ENCODE data around the gene RNF182.

Gene RNF182

DNA sequence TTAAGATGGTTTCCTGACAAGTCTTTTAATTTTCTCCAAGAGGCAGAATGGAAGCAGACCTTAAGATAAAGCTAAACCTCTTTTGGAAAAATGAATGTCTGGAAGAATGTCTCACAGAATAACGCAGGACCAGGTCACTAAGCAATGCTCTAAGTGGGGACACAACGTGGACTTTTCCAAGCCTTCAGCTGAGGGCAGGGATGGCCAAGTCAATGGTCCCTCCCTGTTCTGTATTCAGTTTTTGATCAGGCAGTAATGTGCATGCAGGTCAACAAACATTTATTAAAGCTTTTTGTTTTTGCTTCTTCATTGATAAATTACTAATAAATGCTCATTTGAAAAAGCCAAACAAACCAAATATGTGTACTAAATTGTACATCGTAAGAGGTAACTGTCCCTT lies 2.0 kb upstream of the RNF182 start:
- Histone ChIP-seq H3K27ac (ENCODE audit: poor library complexity, severe bottlenecking) (no peak overlapping the region), H3K27me3 (ENCODE audit: insufficient read depth, poor library complexity, severe bottlenecking) (peaks cover 49% of the 10 kb centered on the region), H3K9me3 (ENCODE audit: severe bottlenecking) (no peaks in the 10 kb centered on the region), H3K4me1 (ENCODE audit: insufficient read depth, poor library complexity, severe bottlenecking) (no peaks in the 10 kb centered on the region), H3K4me3 (ENCODE audit: severe bottlenecking) (no peak overlapping the region), H3K36me3 (ENCODE audit: low read depth) (no peaks in the 10 kb centered on the region)
- TF ChIP-seq, protein P1, sequence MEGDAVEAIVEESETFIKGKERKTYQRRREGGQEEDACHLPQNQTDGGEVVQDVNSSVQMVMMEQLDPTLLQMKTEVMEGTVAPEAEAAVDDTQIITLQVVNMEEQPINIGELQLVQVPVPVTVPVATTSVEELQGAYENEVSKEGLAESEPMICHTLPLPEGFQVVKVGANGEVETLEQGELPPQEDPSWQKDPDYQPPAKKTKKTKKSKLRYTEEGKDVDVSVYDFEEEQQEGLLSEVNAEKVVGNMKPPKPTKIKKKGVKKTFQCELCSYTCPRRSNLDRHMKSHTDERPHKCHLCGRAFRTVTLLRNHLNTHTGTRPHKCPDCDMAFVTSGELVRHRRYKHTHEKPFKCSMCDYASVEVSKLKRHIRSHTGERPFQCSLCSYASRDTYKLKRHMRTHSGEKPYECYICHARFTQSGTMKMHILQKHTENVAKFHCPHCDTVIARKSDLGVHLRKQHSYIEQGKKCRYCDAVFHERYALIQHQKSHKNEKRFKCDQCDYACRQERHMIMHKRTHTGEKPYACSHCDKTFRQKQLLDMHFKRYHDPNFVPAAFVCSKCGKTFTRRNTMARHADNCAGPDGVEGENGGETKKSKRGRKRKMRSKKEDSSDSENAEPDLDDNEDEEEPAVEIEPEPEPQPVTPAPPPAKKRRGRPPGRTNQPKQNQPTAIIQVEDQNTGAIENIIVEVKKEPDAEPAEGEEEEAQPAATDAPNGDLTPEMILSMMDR (IDR thresholded peaks at IDR 0.05; ENCODE audit: poor library complexity, severe bottlenecking) = no peak
- DNase-seq (ENCODE audit: low spot score) = no peak
- no peak for ATAC-seq (ENCODE audit: low read depth)

DNA sequence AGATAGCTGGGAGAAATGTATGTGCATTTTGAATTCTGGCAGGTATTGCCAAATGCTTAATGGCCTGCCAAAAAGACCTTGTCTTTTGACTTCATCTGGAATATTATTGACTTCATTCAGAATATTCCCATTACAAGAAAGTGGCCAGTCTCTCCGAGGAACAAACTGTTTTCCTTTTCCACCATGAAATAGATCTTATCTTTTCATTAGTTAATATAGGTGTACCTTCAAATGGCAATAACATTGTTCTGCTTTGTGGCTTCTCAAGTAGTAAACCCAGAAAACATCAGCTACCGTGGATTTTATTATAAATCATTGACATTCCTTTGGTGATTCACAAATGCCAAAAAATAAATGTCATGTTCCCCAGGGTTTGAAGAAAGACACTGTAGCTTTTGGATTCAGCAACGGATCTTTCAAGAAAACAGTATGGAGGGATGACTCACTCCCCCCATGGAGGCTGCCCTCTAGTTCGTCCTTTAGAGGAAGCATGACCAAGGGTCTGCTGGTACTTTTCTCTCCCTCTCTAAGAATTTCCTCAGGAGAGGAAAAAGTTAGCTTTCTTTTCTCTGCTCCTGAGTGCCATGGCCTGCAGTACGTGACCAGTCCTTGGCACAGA lies 1.1 kb upstream of the RNF182 start:
- no peak overlapping the region for H3K27ac ChIP-seq (ENCODE audit: poor library complexity, severe bottlenecking)
- no peaks in the 10 kb centered on the region for H3K4me1 ChIP-seq (ENCODE audit: insufficient read depth, poor library complexity, severe bottlenecking)
- no peaks in the 10 kb centered on the region for H3K9me3 ChIP-seq (ENCODE audit: severe bottlenecking)
- DNase-seq (ENCODE audit: low spot score) (no peak), ATAC-seq (ENCODE audit: low read depth) (no peak; the same call in 2 of the 3 replicates)
- TF ChIP-seq, protein P1 (IDR thresholded peaks at IDR 0.05; ENCODE audit: poor library complexity, severe bottlenecking) = no peak
- H3K27me3 ChIP-seq (ENCODE audit: insufficient read depth, poor library complexity, severe bottlenecking) = peaks cover 50% of the 10 kb centered on the region
- H3K4me3 ChIP-seq (ENCODE audit: severe bottlenecking) = no peak overlapping the region
- H3K36me3 ChIP-seq (ENCODE audit: low read depth) = no peaks in the 10 kb centered on the region

DNA sequence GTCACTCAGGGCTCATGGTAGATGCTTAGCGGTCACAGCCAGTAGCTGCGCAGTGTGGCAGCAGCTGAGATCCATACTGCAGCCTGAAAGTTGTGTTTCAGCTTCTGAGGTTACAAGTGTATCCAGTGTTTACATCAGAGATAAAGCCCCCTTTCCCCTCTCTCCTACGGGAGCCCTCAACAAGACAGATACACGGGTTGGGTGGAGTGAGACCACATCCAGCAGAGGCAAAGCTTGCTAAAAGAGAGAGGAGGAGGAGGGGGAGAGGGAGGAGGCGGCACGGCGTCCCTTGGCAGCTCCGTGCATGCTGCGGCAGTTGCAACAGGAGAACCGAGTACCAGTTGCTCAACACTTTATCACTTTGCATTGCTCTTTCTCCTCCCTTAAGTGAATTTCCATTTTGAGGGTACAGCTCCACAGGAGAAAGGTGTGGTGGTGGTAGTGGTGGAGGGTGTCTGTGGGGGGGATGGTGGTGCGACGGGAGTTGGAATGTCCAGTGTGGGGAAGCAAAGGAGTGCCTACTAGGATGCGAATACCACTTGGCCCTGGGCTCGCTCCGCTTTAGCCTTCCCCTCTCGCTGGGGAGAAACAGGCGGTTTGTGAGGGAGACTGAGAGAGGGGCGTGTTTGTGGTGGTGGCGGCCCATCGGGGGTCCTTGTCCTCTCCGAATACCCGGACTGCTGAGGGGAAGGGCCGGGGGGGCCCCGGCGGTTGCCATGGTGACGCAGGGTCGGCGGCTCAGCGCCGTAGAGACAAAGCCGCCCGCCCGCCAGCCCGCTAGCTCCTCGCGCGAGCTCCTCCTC lies 405 bp upstream of the RNF182 start:
- Histone ChIP-seq H3K9me3 (ENCODE audit: severe bottlenecking) (no peaks in the 10 kb centered on the region), H3K27ac (ENCODE audit: poor library complexity, severe bottlenecking) (no peak overlapping the region), H3K27me3 (ENCODE audit: insufficient read depth, poor library complexity, severe bottlenecking) (peaks cover 50% of the 10 kb centered on the region), H3K4me1 (ENCODE audit: insufficient read depth, poor library complexity, severe bottlenecking) (no peaks in the 10 kb centered on the region), H3K36me3 (ENCODE audit: low read depth) (no peaks in the 10 kb centered on the region), H3K4me3 (ENCODE audit: severe bottlenecking) (peak overlapping the region; percentile 29)
- TF ChIP-seq, protein P1 (IDR thresholded peaks at IDR 0.05; ENCODE audit: poor library complexity, severe bottlenecking) = no peak
- DNase-seq (ENCODE audit: low spot score) (no peak), ATAC-seq (ENCODE audit: low read depth) (peak; percentile 62)

DNA sequence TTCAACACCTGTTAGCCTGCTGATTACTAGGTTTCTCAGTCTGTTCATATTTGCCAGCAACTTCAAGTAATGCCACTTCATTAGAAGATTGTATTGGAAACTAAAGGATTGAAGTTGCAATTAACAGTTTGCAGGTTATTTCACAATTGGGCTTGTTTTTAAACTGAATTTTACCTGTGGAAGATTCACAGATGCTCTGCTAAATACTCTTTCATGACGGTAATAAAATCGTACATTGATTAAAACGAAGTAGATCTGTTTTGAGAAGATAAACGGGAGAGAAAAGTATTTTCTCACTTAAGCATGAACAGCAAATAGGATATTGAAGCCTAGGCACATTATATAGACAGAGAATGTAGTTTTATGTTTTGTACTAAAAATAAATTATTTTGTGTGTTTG lies 1.6 kb downstream of the RNF182 start:
- Histone ChIP-seq H3K27ac (ENCODE audit: poor library complexity, severe bottlenecking) (no peak overlapping the region), H3K4me3 (ENCODE audit: severe bottlenecking) (no peak overlapping the region), H3K36me3 (ENCODE audit: low read depth) (no peaks in the 10 kb centered on the region), H3K27me3 (ENCODE audit: insufficient read depth, poor library complexity, severe bottlenecking) (peaks cover 50% of the 10 kb centered on the region), H3K9me3 (ENCODE audit: severe bottlenecking) (no peaks in the 10 kb centered on the region), H3K4me1 (ENCODE audit: insufficient read depth, poor library complexity, severe bottlenecking) (no peaks in the 10 kb centered on the region)
- DNase-seq (ENCODE audit: low spot score) = no peak
- TF ChIP-seq, protein P1 (IDR thresholded peaks at IDR 0.05; ENCODE audit: poor library complexity, severe bottlenecking) = no peak
- ATAC-seq (ENCODE audit: low read depth) = no peak

DNA sequence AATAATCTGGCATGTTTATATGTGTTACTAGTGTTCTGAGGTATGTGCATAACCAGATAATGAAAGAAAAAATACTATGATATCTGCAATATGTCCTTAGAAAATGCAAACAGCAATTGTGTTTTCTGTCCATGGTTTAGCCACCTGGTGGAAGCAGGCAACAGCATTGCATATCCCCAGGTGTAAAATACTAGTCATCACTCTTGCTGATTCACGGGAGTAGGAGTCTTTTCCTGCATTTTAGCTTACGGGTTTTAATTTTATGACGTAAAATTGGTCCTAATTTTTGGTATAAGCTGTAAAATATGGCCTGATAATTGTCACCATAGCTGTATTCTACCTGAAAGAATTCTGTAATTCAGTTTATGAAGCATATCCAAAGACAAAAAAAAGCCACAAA lies 2.5 kb downstream of the RNF182 start:
- H3K27me3 ChIP-seq (ENCODE audit: insufficient read depth, poor library complexity, severe bottlenecking) = peaks cover 47% of the 10 kb centered on the region
- no peak overlapping the region for H3K4me3 ChIP-seq (ENCODE audit: severe bottlenecking)
- TF ChIP-seq, protein P1 (IDR thresholded peaks at IDR 0.05; ENCODE audit: poor library complexity, severe bottlenecking) = peak; percentile 14
- ATAC-seq (ENCODE audit: low read depth) = no peak; the same call in 2 of the 3 replicates
- H3K9me3 ChIP-seq (ENCODE audit: severe bottlenecking) = no peaks in the 10 kb centered on the region
- no peaks in the 10 kb centered on the region for H3K36me3 ChIP-seq (ENCODE audit: low read depth)
- no peak overlapping the region for H3K27ac ChIP-seq (ENCODE audit: poor library complexity, severe bottlenecking)
- DNase-seq (ENCODE audit: low spot score) = no peak
- H3K4me1 ChIP-seq (ENCODE audit: insufficient read depth, poor library complexity, severe bottlenecking) = no peaks in the 10 kb centered on the region
